ENCODE data around the gene CNOT1.

Gene CNOT1

DNA sequence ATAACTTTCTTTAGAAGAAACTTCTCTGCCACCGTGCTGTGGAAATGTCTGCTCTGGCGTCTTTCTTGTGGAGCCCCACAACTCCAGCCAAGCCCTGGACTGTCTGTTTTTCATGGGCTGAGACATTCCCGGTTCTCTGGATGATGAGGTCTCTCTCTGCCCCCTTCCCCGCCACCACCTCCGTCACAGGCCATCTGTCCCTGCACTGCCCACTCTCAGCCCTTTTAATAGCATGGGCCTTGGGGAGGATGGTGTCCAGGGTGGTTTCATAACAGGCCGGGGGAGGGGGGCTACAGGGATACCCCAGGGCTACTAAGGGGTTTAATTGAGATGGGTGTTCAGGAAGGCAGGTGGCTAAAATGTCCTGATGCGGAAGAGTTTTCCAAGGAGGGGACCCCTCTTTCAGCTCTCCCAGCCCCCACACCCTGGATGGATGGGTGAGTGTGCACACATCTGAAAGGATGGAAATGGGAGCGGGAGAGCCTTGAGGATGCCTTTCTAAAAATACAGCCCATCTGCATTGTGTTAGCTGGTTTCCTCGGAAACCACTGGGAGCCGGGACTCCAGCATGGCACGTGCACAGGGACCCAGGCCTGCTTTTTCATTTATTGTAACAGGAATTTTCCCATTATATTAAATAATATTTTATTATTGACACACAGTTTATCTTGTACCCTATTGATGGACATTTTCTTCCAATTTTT, 144.3 kb downstream of the CNOT1 start:
- no peak for DNase-seq (ENCODE audit: low read depth)

DNA sequence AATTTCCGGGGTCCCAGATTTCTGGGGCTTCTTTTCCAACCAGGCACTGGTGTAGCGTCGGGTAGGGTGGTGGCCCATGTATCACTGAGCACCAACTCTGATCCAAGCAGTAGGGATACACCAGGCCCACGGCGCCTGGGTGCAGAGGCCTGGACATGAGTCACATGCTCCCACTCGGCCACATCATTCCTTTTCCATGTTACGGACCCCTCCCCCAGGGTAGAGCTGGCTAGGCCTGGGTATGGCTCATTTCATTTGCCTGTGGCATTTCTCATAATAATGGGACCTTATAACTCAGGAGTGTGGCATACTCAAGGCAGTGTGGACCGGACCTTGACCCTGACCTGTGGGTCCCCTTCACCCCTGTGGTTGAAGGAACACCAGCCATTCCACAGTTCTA, 147.7 kb downstream of the CNOT1 start:
- DNase-seq (ENCODE audit: low read depth) = no peak

DNA sequence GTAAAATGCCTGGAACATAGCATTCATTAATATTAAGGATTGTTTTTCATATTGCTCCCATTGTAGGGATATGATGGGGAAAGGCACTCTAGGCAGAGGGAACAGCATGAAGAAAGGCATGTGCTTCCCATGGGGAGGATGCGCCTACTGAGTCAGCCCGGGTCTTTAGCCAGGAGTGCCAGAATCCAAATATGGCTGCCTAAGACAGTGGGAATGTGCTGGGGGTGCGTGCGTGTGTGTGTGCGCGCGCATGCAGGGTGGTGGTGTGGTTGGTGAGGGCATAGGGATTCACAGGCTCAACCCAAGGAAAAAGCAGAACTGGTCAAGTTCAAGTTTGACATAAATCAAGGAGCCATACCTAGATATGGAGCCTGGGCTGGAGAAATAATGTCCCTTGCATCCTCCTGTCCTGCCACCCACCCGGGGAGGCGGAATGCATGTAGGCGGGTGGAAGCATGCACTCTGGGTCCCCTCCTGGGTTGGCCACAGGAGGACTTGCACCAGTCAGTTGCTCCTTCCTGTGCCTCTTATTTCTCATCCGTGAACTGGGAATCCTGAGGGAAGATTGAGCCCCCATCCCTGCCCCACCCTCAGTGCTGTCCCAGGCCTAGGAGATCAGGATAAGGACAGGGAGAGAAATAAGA, 148.3 kb downstream of the CNOT1 start:
- no peak for DNase-seq (ENCODE audit: low read depth)

DNA sequence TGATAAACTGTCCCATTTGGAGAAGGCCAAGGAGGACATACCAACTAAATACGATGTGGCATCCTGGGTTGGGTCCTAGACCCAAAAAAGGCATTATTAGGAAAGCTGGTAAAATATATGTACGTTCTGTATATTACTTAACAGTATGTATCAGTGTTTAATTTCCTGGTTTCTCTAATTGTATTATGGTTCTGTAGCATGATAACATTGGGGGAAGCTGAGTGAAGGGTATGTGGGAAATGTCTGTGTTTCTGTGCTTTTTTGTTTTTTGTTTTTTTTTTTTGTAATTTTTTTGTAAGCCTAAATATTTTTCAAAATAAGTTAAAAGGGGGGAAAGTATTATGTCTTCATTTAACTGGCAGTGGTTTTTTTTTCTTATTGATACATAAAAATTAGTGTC, 151.2 kb downstream of the CNOT1 start:
- DNase-seq (ENCODE audit: low read depth) = no peak

DNA sequence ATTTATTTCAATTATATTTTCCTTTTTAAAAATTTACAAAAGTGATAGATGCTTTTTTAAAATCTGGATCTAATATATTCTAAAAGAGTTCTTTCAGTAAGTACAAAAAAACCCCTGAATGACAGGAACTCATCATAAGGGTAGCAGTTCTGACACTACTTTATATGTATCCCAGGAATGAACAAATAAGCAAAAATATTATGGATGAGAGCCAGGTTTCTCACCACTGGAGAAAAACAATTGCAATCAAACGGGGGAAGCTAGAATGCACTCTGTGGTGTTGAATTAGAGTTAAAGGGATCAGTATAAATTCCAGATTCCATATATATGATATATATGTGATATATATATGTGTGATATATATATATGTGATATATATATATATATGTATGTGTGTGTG, 152.8 kb downstream of the CNOT1 start:
- no peak for DNase-seq (ENCODE audit: low read depth)

DNA sequence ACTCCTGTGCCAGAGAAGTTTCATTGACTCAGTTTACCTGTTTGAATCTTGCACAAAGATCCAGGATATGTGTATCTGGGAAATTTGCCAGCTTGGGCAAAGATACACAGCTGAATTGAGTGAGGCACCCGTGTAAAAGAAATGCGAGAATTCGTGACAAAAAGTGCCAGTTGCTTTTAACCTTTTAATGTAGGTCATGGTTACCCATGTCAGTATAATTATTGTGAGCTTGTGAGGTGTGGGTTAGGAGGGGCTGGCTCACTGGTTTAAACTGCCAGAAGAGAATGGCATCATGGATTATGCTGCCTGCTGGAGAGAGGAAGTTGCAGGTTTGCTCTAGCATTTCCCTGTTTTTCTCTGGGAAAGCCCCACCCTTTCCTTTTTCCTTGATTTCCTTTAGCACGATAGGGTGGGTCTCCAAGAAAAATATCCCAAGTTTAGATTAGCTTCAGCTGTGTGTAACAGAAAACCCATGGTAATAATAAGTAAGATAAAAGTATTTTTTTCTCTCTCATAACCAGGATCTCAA, 154.5 kb downstream of the CNOT1 start:
- DNase-seq (ENCODE audit: low read depth) = no peak

DNA sequence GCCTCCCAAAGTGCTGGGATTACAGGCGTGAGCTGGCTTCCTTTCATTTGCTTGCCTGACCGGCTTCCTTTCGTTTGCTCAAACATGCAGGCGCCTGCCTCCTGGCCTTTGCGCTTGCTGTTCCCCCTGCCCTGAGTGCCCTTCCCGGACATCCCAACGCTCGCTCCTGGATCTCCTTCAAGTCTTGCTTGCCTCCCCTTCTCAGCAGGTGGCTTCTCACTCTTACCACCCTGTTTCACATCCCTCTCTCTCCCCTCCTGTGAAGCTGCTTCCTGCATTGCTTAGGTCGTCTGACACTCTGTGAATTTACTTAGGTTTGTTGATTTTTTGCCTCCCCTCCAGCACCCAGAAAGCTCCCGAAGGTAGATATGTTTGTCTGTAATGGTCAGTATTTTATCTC, 155.3 kb downstream of the CNOT1 start:
- DNase-seq (ENCODE audit: low read depth) = no peak

DNA sequence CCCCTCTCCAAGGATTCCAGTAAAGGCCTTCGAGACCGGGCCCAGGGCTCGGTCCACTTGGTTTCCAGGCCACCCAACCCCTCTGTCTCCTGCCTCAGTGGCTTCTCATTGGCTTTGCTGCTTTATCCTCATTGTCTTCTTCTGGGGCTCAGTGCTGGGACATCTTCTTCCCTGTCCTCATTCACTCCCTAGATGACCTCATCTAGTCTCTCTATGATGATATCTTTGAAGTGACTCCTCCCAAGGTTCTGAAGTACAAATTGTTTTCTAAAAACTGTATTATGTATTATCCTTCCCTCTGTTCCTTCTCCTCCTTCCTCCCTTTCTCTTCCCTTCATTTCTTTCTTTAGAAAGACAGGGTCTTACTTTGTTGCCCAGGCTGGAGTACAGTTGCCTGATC, 156.8 kb downstream of the CNOT1 start:
- DNase-seq (ENCODE audit: low read depth) = no peak

DNA sequence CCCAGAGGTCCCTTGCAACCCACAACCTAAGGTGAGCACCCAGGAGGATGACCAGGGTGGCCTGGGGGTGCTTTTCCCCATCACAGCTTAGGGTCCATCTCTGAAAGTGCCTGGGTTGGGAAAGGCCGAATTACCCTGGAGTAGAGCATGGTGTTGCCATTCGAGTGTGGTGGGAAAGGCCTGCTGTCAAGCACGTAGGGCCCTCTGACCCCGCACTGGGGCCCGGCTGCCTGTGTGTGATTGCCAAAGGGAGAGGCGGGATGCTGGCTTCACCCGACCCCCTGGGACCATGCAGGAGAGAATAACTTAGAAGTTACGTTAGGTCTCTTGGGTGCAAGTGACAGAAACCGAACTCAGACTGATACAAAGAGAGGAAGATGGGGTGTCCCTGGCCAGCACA, 157.4 kb downstream of the CNOT1 start:
- DNase-seq (ENCODE audit: low read depth) = no peak

DNA sequence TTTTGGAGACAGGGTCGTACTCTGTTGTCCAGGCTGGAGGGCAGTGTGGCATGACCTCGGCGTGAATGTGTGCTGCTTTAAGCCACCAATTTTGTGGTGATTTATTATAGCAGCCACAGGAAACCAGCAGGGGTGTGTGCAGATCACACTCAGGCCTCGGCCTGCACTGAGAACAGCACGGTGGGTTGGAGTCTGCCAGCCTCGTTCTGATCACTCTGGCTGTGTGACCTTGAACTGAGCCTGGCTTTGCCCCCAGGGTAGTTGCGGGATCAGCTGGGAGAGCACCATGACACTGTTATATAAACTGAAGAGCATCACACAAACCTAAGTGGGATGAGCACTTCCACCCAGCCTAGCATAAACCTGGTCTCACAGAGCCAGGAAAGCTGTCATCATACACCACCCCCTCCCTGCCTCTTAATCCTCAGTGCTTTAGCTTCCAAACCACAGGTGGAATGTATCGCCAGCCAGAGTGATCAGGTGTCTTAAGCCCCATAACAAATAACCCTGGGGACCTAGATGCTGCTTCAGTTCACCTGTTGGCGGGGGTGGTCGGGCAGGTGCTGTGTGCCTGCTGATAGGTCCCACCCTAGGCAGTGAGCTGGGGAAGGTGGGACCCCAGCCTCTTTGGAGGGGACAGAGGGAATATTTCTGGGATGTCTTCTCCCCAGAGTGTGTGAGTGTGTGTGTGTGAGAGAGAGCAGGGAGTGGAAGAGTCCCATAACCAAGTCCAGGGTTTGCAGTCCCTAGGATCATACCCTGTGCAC, 158.2 kb downstream of the CNOT1 start:
- DNase-seq (ENCODE audit: low read depth) = no peak

All from activated T-cell treated with anti-CD3 and anti-CD28 coated beads for 48 hours (primary cell).